ENCODE results near the gene CLRN3. TPM values are rescaled to one million over a fixed set of nuclear protein-coding genes. Genes with fewer than 3 reads are reported as not detected.

Gene CLRN3
- total RNA-seq, 4 donors from 2014 or later: not detected

- H3K27me3 ChIP-seq: no peaks in the 10 kb centered on the region
- no peak for DNase-seq (ENCODE audit: low spot score in 2 of 2)
- TF ChIP-seq EP300 (IDR thresholded peaks at IDR 0.05) (no peak), POLR2A (IDR thresholded peaks at IDR 0.05) (no peak), CTCF (IDR thresholded peaks at IDR 0.05) (no peak)
- no peak overlapping the region for H3K4me3 ChIP-seq
- peaks cover 0 to 5% (median 0%) of the 10 kb centered on the region in 4 donors for H3K9me3 ChIP-seq
- no peaks in the 10 kb centered on the region for H3K36me3 ChIP-seq
- H3K4me1 ChIP-seq: no peaks in the 10 kb centered on the region
- H3K27ac ChIP-seq: no peak overlapping the region
- 57 to 77% methylated on average over 4 of the region's 4 CpGs for WGBS, 2 donors
Measured at GRCh38 chr10:127834791-127835190, 58.0 kb downstream of the CLRN3 start.

GRCh38 chr10:127834221-127834620 lies 58.5 kb downstream of the CLRN3 start:
- Histone ChIP-seq H3K27ac (no peak overlapping the region), H3K4me1 (no peaks in the 10 kb centered on the region), H3K36me3 (no peaks in the 10 kb centered on the region), H3K27me3 (no peaks in the 10 kb centered on the region), H3K9me3 (peaks cover 0 to 5% (median 0%) of the 10 kb centered on the region in 4 donors), H3K4me3 (no peak overlapping the region)
- no peak for DNase-seq (ENCODE audit: low spot score in 2 of 2)
- WGBS, 2 donors: 66 to 76% methylated on average over 7 of the region's 7 CpGs
- no peak for TF ChIP-seq POLR2A (IDR thresholded peaks at IDR 0.05)
- no peak for TF ChIP-seq CTCF (IDR thresholded peaks at IDR 0.05)
- TF ChIP-seq EP300 (IDR thresholded peaks at IDR 0.05): no peak

- DNase-seq (ENCODE audit: low spot score in 2 of 2): no peak
- Histone ChIP-seq H3K4me3 (no peak overlapping the region), H3K36me3 (no peaks in the 10 kb centered on the region), H3K27ac (no peak overlapping the region), H3K27me3 (no peaks in the 10 kb centered on the region), H3K4me1 (no peaks in the 10 kb centered on the region), H3K9me3 (peaks cover 0 to 5% (median 0%) of the 10 kb centered on the region in 4 donors)
- no peak for TF ChIP-seq CTCF (IDR thresholded peaks at IDR 0.05)
- TF ChIP-seq POLR2A (IDR thresholded peaks at IDR 0.05): no peak
- TF ChIP-seq EP300 (IDR thresholded peaks at IDR 0.05): no peak
- WGBS, 2 donors: 68 to 77% methylated on average over 7 of the region's 7 CpGs
Measured at GRCh38 chr10:127833804-127834203, 58.9 kb downstream of the CLRN3 start.

GRCh38 chr10:127832501-127832900 lies 60.2 kb downstream of the CLRN3 start:
- no peak overlapping the region for H3K27ac ChIP-seq
- 24 to 26% methylated on average over 4 of the region's 4 CpGs for WGBS, 2 donors
- H3K27me3 ChIP-seq: no peaks in the 10 kb centered on the region
- no peaks in the 10 kb centered on the region for H3K9me3 ChIP-seq
- no peak overlapping the region for H3K4me3 ChIP-seq
- TF ChIP-seq EP300 (IDR thresholded peaks at IDR 0.05) (no peak), CTCF (IDR thresholded peaks at IDR 0.05) (no peak), POLR2A (IDR thresholded peaks at IDR 0.05) (no peak)
- no peak for DNase-seq (ENCODE audit: low spot score in 2 of 2)
- no peaks in the 10 kb centered on the region for H3K4me1 ChIP-seq
- no peaks in the 10 kb centered on the region for H3K36me3 ChIP-seq

- Histone ChIP-seq H3K27ac (no peak overlapping the region), H3K36me3 (no peaks in the 10 kb centered on the region), H3K4me1 (no peaks in the 10 kb centered on the region), H3K27me3 (no peaks in the 10 kb centered on the region), H3K9me3 (no peaks in the 10 kb centered on the region), H3K4me3 (no peak overlapping the region)
- no peak for TF ChIP-seq EP300 (IDR thresholded peaks at IDR 0.05)
- TF ChIP-seq POLR2A (IDR thresholded peaks at IDR 0.05): no peak
- no peak for TF ChIP-seq CTCF (IDR thresholded peaks at IDR 0.05)
- WGBS, 2 donors: 81 to 86% methylated on average over 4 of the region's 4 CpGs
- DNase-seq (ENCODE audit: low spot score in 2 of 2): no peak
Measured at GRCh38 chr10:127830414-127830813, 62.3 kb downstream of the CLRN3 start.

Other genes with a start within 250 kb of the CLRN3 start
- gene FOXI2, start 155.8 kb downstream of the CLRN3 start, total RNA-seq: under 1 TPM in 2 of 4 donors, not detected in 2; 0.59 to 0.87 TPM
- gene PTPRE, start 14.2 kb upstream of the CLRN3 start, total RNA-seq: 10 to 100 TPM; 19.0 to 38.1 (median 25.8) TPM
- gene MKI67, start 233.5 kb upstream of the CLRN3 start, total RNA-seq: 1 to 10 TPM in 3 of 4 donors, under 1 TPM in 1; under 0.01 to 6.9 (median 3.4) TPM